Activated naive CD4-positive, alpha-beta T cell treated with anti-CD3 and anti-CD28 coated beads, Interleukin-2, amount 50 U/mL, for 72 hours (primary cell): ENCODE results near the gene KIF21B. TPM values are rescaled to one million over a fixed set of nuclear protein-coding genes. Genes with fewer than 3 reads are reported as not detected.

Experiments used
- ATAC-seq, 2 donors: fragments of 150-1000 bp; cut with Tn5 transposase; 2 replicates each; pipeline ENCODE4 v1.10.0; 2021; ENCODE audit warnings: mild to moderate bottlenecking in 2 of 2, moderate library complexity in 2 of 2
- DNase-seq, 2 donors: peaks; one replicate each; pipeline ENCODE4 v3.0.0; 2021 to 2022; ENCODE audit warnings: low spot score in 2 of 2
- H3K27ac Mint-ChIP-seq, 2 donors: one replicate each; pipeline ENCODE4 v1.8.0; 2022; ENCODE audit warnings: mild to moderate bottlenecking in 2 of 2, mixed read lengths in 2 of 2
- H3K36me3 Mint-ChIP-seq, 2 donors: one replicate each; pipeline ENCODE4 v1.8.0; 2022; ENCODE audit warnings: mixed read lengths in 2 of 2
- H3K9me3 Mint-ChIP-seq, 2 donors: one replicate each; pipeline ENCODE4 v1.8.0; 2022; ENCODE audit warnings: mixed read lengths in 2 of 2
- total RNA-seq, 2 donors: library from RNA; stranded (reverse); gene quantifications; one replicate each; pipeline ENCODE4 v1.2.3, GENCODE V29; 2022

KIF21B gene
- total RNA-seq, 2 donors from 2014 or later = 55.9 to 58.1 TPM

DNA sequence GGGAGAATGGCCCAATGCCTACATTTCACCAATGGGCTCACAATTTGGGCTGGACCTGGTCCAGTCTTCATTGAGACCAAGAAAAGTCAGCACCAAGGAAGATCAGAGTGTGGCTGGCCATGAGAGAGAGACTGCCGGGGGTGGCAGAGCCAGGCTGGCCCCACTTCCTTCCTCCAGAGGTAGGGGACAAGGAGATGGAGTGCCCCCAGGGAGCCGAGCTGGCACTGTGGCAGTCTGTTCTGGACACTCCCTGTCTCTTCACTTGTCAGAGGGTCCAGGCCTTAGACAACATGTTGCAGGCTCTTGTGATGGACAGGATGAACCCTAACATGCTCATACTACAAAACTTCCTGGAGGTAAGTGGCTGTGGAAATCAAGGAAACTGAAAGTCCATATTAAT is 101.1 kb downstream of the KIF21B start:
- Mint-ChIP-seq H3K27ac (no peak overlapping the region), H3K9me3 (no peaks in the 10 kb centered on the region)
- ATAC-seq = no peak

DNA sequence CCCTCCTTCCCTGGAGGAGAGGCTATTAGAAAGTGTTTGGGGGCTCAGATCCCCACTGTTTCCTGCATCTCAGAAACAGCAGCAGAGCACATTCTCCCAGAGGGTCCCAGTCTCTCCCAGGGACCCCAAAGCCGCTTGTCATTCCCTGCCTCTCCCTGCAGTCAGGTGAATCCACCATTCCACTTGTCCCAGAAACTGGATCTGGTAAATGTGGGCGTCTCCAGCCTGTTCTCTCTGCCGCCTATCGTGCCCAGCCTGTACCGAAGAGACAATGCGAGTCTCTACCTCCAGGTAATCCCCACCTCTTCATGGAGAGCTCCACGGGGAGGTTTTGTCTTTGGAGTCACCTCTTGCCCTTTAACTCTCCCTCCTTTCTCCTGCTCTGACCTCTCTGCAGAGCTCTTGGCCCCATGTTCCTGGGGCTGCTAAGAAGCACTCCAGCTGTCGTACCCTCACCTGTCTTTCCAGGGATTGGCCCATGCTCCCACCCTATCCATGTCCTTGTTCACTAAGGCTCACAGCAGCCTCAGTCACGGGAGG is 101.9 kb downstream of the KIF21B start:
- Mint-ChIP-seq H3K27ac (no peak overlapping the region), H3K36me3 (no peaks in the 10 kb centered on the region), H3K9me3 (no peaks in the 10 kb centered on the region)
- DNase-seq = peak in 1 of 2 donors; percentile 18
- no peak for ATAC-seq

More for the DNA sequence above, 101.1 kb downstream of the KIF21B start:
- H3K36me3 Mint-ChIP-seq = no peaks in the 10 kb centered on the region
- DNase-seq = peak in 1 of 2 donors; percentile 4

Other genes with a start within 250 kb of the KIF21B start
- gene GPR25, start 150.7 kb downstream of the KIF21B start, total RNA-seq = not detected
- gene INAVA, start 128.8 kb downstream of the KIF21B start, total RNA-seq = under 1 TPM; 0.09 to 0.88 TPM
- gene CACNA1S, start 88.7 kb upstream of the KIF21B start, total RNA-seq = not detected
- gene ASCL5, start 103.5 kb upstream of the KIF21B start, total RNA-seq = under 1 TPM; 0.16 to 0.35 TPM
- gene TMEM9, start 130.8 kb upstream of the KIF21B start, total RNA-seq = 10 to 100 TPM; 19.0 to 28.1 TPM
- not detected for gene IGFN1, start 167.1 kb upstream of the KIF21B start, total RNA-seq